AG04450 (cell line): ENCODE measurements around the gene RNF19B. TPM values are rescaled to one million over a fixed set of nuclear protein-coding genes. Genes with fewer than 3 reads are reported as not detected.

ENCODE experiments used
- CTCF ChIA-PET: fragments of 300-600, 350-600 bp; formaldehyde crosslinking; extraction: SDS; loops from one replicate; lab custom pipeline; 2022; ENCODE audit warnings: antibody characterized with exemption, inconsistent platforms; lab: Charles Lee
- POLR2A ChIA-PET: fragments of 350-600 bp; formaldehyde crosslinking; extraction: SDS; loops from one replicate; lab custom pipeline; 2021; ENCODE audit warnings: antibody characterized with exemption, inconsistent platforms; lab: Yijun Ruan, JAX
- DNase-seq: peaks from one replicate; pipeline ENCODE4 v3.0.0-alpha.2; 2011; ENCODE audit warnings: low read depth, low spot score
- H3K27ac ChIP-seq: one replicate; pipeline ENCODE4 v1.5.1; 2012; ENCODE audit warnings: low read depth, low read length, control low read depth
- H3K27me3 ChIP-seq: one replicate; pipeline ENCODE4 v1.6.0; 2012; ENCODE audit warnings: low read length; ENCODE audit not compliant: control insufficient read depth, insufficient read depth
- H3K4me3 ChIP-seq: 2 replicates; pipeline ENCODE4 v1.5.1; 2011; ENCODE audit warnings: mild to moderate bottlenecking, low read depth, low read length, control low read depth
- H3K9me3 ChIP-seq: 2 replicates; pipeline ENCODE4 v1.5.1; 2012; ENCODE audit warnings: low read length; ENCODE audit not compliant: control insufficient read depth, insufficient read depth
- CTCF ChIP-seq: IDR thresholded peaks from 2 replicates; pipeline ENCODE4 v1.5.1; 2011; ENCODE audit warnings: low read depth, low read length, control low read depth, inconsistent platforms
- polyA plus RNA-seq: library from polyadenylated mRNA; depleted of rRNA; stranded (reverse); fragments of >200 nt; gene quantifications from 2 replicates; pipeline ENCODE4 v1.2.3, GENCODE V29; 2011

RNF19B gene
- polyA plus RNA-seq, 1 experiment: 10.1 TPM

- TF ChIP-seq CTCF: no peak
- POLR2A ChIA-PET: no interaction called here
- DNase-seq: no peak
- Histone ChIP-seq H3K27ac (no peak overlapping the region), H3K9me3 (no peaks in the 10 kb centered on the region), H3K27me3 (no peaks in the 10 kb centered on the region), H3K4me3 (no peak overlapping the region)
- CTCF ChIA-PET: interaction anchor here (1.0 to 8.3 kb wide), 2 partner anchors 75 to 77 kb away, joined by 5 to 155 read pairs; no protein-coding TSS in a partner anchor
Measured at GRCh38 chr1:33009561-33009960, 45.0 kb upstream of the RNF19B start.

- POLR2A ChIA-PET: interaction anchor here (1.3 kb wide), 1 partner anchor 75 kb away, joined by 3 read pairs; no protein-coding TSS in a partner anchor
- H3K9me3 ChIP-seq: no peaks in the 10 kb centered on the region
- no peak overlapping the region for H3K4me3 ChIP-seq
- TF ChIP-seq CTCF: no peak
- no peaks in the 10 kb centered on the region for H3K27me3 ChIP-seq
- no peak for DNase-seq
- CTCF ChIA-PET: interaction anchor here (0.6 to 8.3 kb wide), 18 partner anchors 10 to 121 kb away, joined by 3 to 155 read pairs (median 6); partner anchors contain the start of gene RNF19B
- no peak overlapping the region for H3K27ac ChIP-seq
Measured at GRCh38 chr1:33008051-33008914, 43.7 kb upstream of the RNF19B start.

- H3K27ac ChIP-seq: no peak overlapping the region
- peak; percentile 80 for TF ChIP-seq CTCF
- POLR2A ChIA-PET: interaction anchor here (0.9 to 2.6 kb wide), 3 partner anchors 19 to 74 kb away, joined by 3 to 11 read pairs (median 3); partner anchors contain the start of gene RNF19B
Measured at GRCh38 chr1:33007190-33008050, 42.8 kb upstream of the RNF19B start.

GRCh38 chr1:33005838-33006421 is 41.3 kb upstream of the RNF19B start:
- no peak for TF ChIP-seq CTCF
- H3K27me3 ChIP-seq: no peaks in the 10 kb centered on the region
- no peak overlapping the region for H3K4me3 ChIP-seq
- CTCF ChIA-PET: interaction anchor here (0.5 to 8.3 kb wide), 10 partner anchors 9 to 130 kb away, joined by 3 to 155 read pairs (median 6); no protein-coding TSS in a partner anchor
- no peaks in the 10 kb centered on the region for H3K9me3 ChIP-seq
- H3K27ac ChIP-seq: no peak overlapping the region
- DNase-seq: no peak
- POLR2A ChIA-PET: interaction anchor here (2.6 kb wide), 1 partner anchor 42 kb away, joined by 11 read pairs; the partner anchor contains the start of gene RNF19B

More at GRCh38 chr1:33007190-33008050, 42.8 kb upstream of the RNF19B start:
- Histone ChIP-seq H3K4me3 (no peak overlapping the region), H3K27me3 (no peaks in the 10 kb centered on the region), H3K9me3 (no peaks in the 10 kb centered on the region)
- CTCF ChIA-PET: interaction anchor here (0.5 to 8.3 kb wide), 28 partner anchors 8 to 845 kb away, joined by 3 to 155 read pairs (median 4); partner anchors contain the start of gene RNF19B
- peak; percentile 79 for DNase-seq
